Peyer's patch (tissue), 4 donors: Measurements from ENCODE around the gene CHI3L2.

ENCODE experiments used
- POLR2A ChIP-seq, 2 donors: fragments of 450-650 bp; IDR thresholded peaks; one replicate each; pipeline ENCODE4 v1.5.1; 2017; ENCODE audit warnings: antibody characterized with exemption in 2 of 2, mild to moderate bottlenecking in 2 of 2, moderate library complexity in 2 of 2
- TF ChIP-seq, protein P1 (sequence below), 6 experiments: fragments of 450-650 bp in 4 of 6; fragments of 200-600 bp in 2 of 6; sonication (generic) in 1 of 6; IDR thresholded peaks; one replicate each; pipeline ENCODE4 v1.5.1; 2017 to 2019; ENCODE audit warnings: antibody characterized with exemption in 6 of 6, mild to moderate bottlenecking in 3 of 6, moderate library complexity in 1 of 6

- TF ChIP-seq, protein P1, sequence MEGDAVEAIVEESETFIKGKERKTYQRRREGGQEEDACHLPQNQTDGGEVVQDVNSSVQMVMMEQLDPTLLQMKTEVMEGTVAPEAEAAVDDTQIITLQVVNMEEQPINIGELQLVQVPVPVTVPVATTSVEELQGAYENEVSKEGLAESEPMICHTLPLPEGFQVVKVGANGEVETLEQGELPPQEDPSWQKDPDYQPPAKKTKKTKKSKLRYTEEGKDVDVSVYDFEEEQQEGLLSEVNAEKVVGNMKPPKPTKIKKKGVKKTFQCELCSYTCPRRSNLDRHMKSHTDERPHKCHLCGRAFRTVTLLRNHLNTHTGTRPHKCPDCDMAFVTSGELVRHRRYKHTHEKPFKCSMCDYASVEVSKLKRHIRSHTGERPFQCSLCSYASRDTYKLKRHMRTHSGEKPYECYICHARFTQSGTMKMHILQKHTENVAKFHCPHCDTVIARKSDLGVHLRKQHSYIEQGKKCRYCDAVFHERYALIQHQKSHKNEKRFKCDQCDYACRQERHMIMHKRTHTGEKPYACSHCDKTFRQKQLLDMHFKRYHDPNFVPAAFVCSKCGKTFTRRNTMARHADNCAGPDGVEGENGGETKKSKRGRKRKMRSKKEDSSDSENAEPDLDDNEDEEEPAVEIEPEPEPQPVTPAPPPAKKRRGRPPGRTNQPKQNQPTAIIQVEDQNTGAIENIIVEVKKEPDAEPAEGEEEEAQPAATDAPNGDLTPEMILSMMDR (IDR thresholded peaks at IDR 0.05), result no peak
- no peak for TF ChIP-seq POLR2A (IDR thresholded peaks at IDR 0.05)
Measured at GRCh38 chr1:111271464-111271801, 43.9 kb downstream of the CHI3L2 start.
